GM23338 (cell line): ENCODE measurements around the gene FARS2. TPM values are rescaled to one million over a fixed set of nuclear protein-coding genes. Genes with fewer than 3 reads are reported as not detected.

Experiments
- ATAC-seq: fragments of 200-7000 bp; cut with Tn5 transposase; 3 replicates; pipeline ENCODE4 v1.9.1; 2020
- DNase-seq: peaks from one replicate; pipeline ENCODE4 v3.0.0-alpha.2; 2015; ENCODE audit warnings: low spot score
- H2AFZ ChIP-seq: fragments of 200-600 bp; sonication (generic); 2 replicates; pipeline ENCODE4 v1.8.0; 2016; ENCODE audit warnings: antibody characterized with exemption, mild to moderate bottlenecking, moderate library complexity
- H3F3A ChIP-seq: fragments of 200-600 bp; sonication (generic); replicated peaks from 2 replicates; pipeline ENCODE4 v1.8.0; 2017; ENCODE audit warnings: antibody characterized with exemption, mixed run types, low read depth
- H3K27ac ChIP-seq: fragments of 200-600 bp; sonication (generic); 2 replicates; pipeline ENCODE4 v1.6.1; 2016; ENCODE audit warnings: low read depth
- H3K27me3 ChIP-seq: fragments of 200-600 bp; sonication (generic); 2 replicates; pipeline ENCODE4 v1.8.0; 2016; ENCODE audit warnings: mild to moderate bottlenecking, mixed run types, moderate library complexity; ENCODE audit not compliant: insufficient read depth
- H3K36me3 ChIP-seq: fragments of 200-600 bp; sonication (generic); 2 replicates; pipeline ENCODE4 v1.8.0; 2016; ENCODE audit warnings: mild to moderate bottlenecking; ENCODE audit not compliant: insufficient read depth
- H3K4me1 ChIP-seq: fragments of 200-600 bp; sonication (generic); 2 replicates; pipeline ENCODE4 v1.8.0; 2016; ENCODE audit warnings: mild to moderate bottlenecking, moderate library complexity; ENCODE audit not compliant: insufficient read depth
- H3K4me2 ChIP-seq: fragments of 200-600 bp; sonication (generic); 2 replicates; pipeline ENCODE4 v1.7.1; 2017; ENCODE audit warnings: mixed run types
- H3K4me3 ChIP-seq: fragments of 200-600 bp; sonication (generic); 2 replicates; pipeline ENCODE4 v1.6.1; 2016; ENCODE audit warnings: mixed run types
- H3K79me2 ChIP-seq: fragments of 200-600 bp; sonication (generic); replicated peaks from 2 replicates; pipeline ENCODE4 v1.8.0; 2017; ENCODE audit warnings: mild to moderate bottlenecking; ENCODE audit not compliant: insufficient read depth
- H3K9me2 ChIP-seq: fragments of 200-600 bp; sonication (generic); 2 replicates; pipeline ENCODE4 v1.8.0; 2017; ENCODE audit not compliant: insufficient read depth
- H4K20me1 ChIP-seq: fragments of 200-600 bp; sonication (generic); replicated peaks from 2 replicates; pipeline ENCODE4 v1.8.0; 2017; ENCODE audit warnings: mild to moderate bottlenecking; ENCODE audit not compliant: insufficient read depth
- H3K27ac Mint-ChIP-seq: 2 replicates; pipeline ENCODE4 v1.8.0; 2020; ENCODE audit warnings: inconsistent platforms, mild to moderate bottlenecking, moderate library complexity, mixed read lengths
- H3K27me3 Mint-ChIP-seq: 3 replicates; pipeline ENCODE4 v1.8.0; 2022; ENCODE audit warnings: low read depth, mild to moderate bottlenecking, moderate library complexity, mixed read lengths, inconsistent platforms; ENCODE audit not compliant: insufficient read depth, poor library complexity
- H3K36me3 Mint-ChIP-seq: 3 replicates; pipeline ENCODE4 v1.8.0; 2021; ENCODE audit warnings: low read depth, mild to moderate bottlenecking, inconsistent platforms, moderate library complexity, mixed read lengths
- H3K4me1 Mint-ChIP-seq: 3 replicates; pipeline ENCODE4 v1.8.0; 2020; ENCODE audit warnings: mild to moderate bottlenecking, inconsistent platforms, mixed read lengths
- H3K4me3 Mint-ChIP-seq: 3 replicates; pipeline ENCODE4 v1.8.0; 2021; ENCODE audit warnings: moderate library complexity, mild to moderate bottlenecking, inconsistent platforms, mixed read lengths
- H3K9me3 Mint-ChIP-seq: 3 replicates; pipeline ENCODE4 v1.8.0; 2020; ENCODE audit warnings: moderate library complexity, mild to moderate bottlenecking, inconsistent platforms, mixed read lengths
- ETS1 ChIP-seq: IDR thresholded peaks from 2 replicates; pipeline ENCODE4 v1.6.1; 2016; ENCODE audit warnings: antibody characterized with exemption
- EZH2 ChIP-seq: fragments of 200-600 bp; sonication (generic); IDR thresholded peaks from one replicate; pipeline ENCODE4 v1.8.0; 2017; ENCODE audit warnings: antibody characterized with exemption, mild to moderate bottlenecking, low read depth; ENCODE audit not compliant: unreplicated experiment
- EZH2phosphoT487 ChIP-seq: fragments of 200-600 bp; sonication (generic); IDR thresholded peaks from one replicate; pipeline ENCODE4 v1.8.1; 2018; ENCODE audit warnings: antibody characterized with exemption; ENCODE audit not compliant: unreplicated experiment
- POLR2AphosphoS5 ChIP-seq: IDR thresholded peaks from 2 replicates; pipeline ENCODE4 v1.6.1; 2016; ENCODE audit warnings: antibody characterized with exemption, low read depth
- REST ChIP-seq: IDR thresholded peaks from one replicate; pipeline ENCODE4 v1.6.1; 2018; ENCODE audit warnings: antibody characterized with exemption; ENCODE audit not compliant: unreplicated experiment
- ZNF114 ChIP-seq: fragments of 250-450 bp; sonication (Bioruptor Pico); IDR thresholded peaks from 2 replicates; pipeline ENCODE4 v1.5.0; 2020; ENCODE audit warnings: mild to moderate bottlenecking, moderate library complexity
- ZNF331 ChIP-seq: fragments of 250-450 bp; sonication (Bioruptor Pico); IDR thresholded peaks from 2 replicates; pipeline ENCODE4 v1.5.0; 2020; ENCODE audit warnings: low read depth, mild to moderate bottlenecking, moderate library complexity
- ZNF462 ChIP-seq: fragments of 250-450 bp; sonication (Bioruptor Pico); IDR thresholded peaks from 2 replicates; pipeline ENCODE4 v1.5.0; 2020; ENCODE audit warnings: mild to moderate bottlenecking, moderate library complexity
- polyA plus RNA-seq: library from polyadenylated mRNA; unstranded; fragments of >200 nt; fragmentation: Nextera tagmentation; extraction: Ambion mirVana; gene quantifications from 2 replicates; pipeline ENCODE4 v1.2.1, GENCODE V29; 2016
- total RNA-seq: library from RNA; depleted of rRNA; stranded (reverse); fragments of >200 nt; shearing (Covaris generic); gene quantifications from 2 replicates; pipeline ENCODE4 v1.2.3, GENCODE V29; 2014

FARS2 gene
- total and polyA plus RNA-seq, 2 experiments from 2014 or later: 7.6 to 19.0 TPM

- no peak overlapping the region for H3K27ac ChIP-seq
- no peak for TF ChIP-seq ZNF462 (CRISPR knock-in tag)
- TF ChIP-seq EZH2phosphoT487: no peak
- TF ChIP-seq EZH2: no peak
- H3K9me2 ChIP-seq: peaks cover 3% of the 10 kb centered on the region; the same call in 1 of the 2 replicates
- H4K20me1 ChIP-seq: no peaks in the 10 kb centered on the region
- H3K36me3 Mint-ChIP-seq: peaks cover 20% of the 10 kb centered on the region
- H3K4me1 ChIP-seq: no peaks in the 10 kb centered on the region
- peaks cover 18% of the 10 kb centered on the region for H3K9me3 Mint-ChIP-seq
- no peak for DNase-seq
- H2AFZ ChIP-seq: no peak overlapping the region
- ATAC-seq: no peak
- no peaks in the 10 kb centered on the region for H3K36me3 ChIP-seq
- H3K27me3 ChIP-seq: no peaks in the 10 kb centered on the region
- H3K4me3 Mint-ChIP-seq: no peak overlapping the region
- no peaks in the 10 kb centered on the region for H3K27me3 Mint-ChIP-seq
- no peaks in the 10 kb centered on the region for H3K79me2 ChIP-seq
- H3K27ac Mint-ChIP-seq: no peak overlapping the region
- no peaks in the 10 kb centered on the region for H3F3A ChIP-seq
- no peak overlapping the region for H3K4me2 ChIP-seq
- H3K4me3 ChIP-seq: no peak overlapping the region
- peaks cover 7% of the 10 kb centered on the region for H3K4me1 Mint-ChIP-seq
Measured at GRCh38 chr6:5552243-5552642, 290.9 kb downstream of the FARS2 start.

GRCh38 chr6:5553767-5554166, 292.5 kb downstream of the FARS2 start:
- H3K4me3 Mint-ChIP-seq: no peak overlapping the region
- TF ChIP-seq ZNF331 (CRISPR knock-in tag): no peak
- TF ChIP-seq ETS1: no peak
- TF ChIP-seq ZNF114 (CRISPR knock-in tag): no peak
- no peak for TF ChIP-seq POLR2AphosphoS5
- TF ChIP-seq REST: no peak

More at GRCh38 chr6:5553767-5554166, 292.5 kb downstream of the FARS2 start:
- H3K4me2 ChIP-seq: no peak overlapping the region
- H3F3A ChIP-seq: no peaks in the 10 kb centered on the region
- H3K27ac ChIP-seq: no peak overlapping the region
- H4K20me1 ChIP-seq: no peaks in the 10 kb centered on the region
- H3K9me3 Mint-ChIP-seq: peaks cover 18% of the 10 kb centered on the region
- peaks cover 20% of the 10 kb centered on the region for H3K36me3 Mint-ChIP-seq
- H3K79me2 ChIP-seq: no peaks in the 10 kb centered on the region
- no peak overlapping the region for H3K27ac Mint-ChIP-seq
- H3K4me1 ChIP-seq: no peaks in the 10 kb centered on the region
- ATAC-seq: no peak
- H3K27me3 ChIP-seq: no peaks in the 10 kb centered on the region
- no peak for DNase-seq
- no peak overlapping the region for H3K4me3 ChIP-seq
- H2AFZ ChIP-seq: no peak overlapping the region
- H3K4me1 Mint-ChIP-seq: peaks cover 7% of the 10 kb centered on the region
- H3K27me3 Mint-ChIP-seq: no peaks in the 10 kb centered on the region
- H3K9me2 ChIP-seq: peaks cover 3% of the 10 kb centered on the region; the same call in 1 of the 2 replicates
- H3K36me3 ChIP-seq: no peaks in the 10 kb centered on the region
